Body of pancreas (tissue), 4 donors: Measurements from ENCODE around the gene HSPA12A.
A peak's percentile ranks its signal among the peaks of the same experiment; 100 is the strongest.

Source experiments
- CTCF ChIP-seq, 7 experiments: fragments of 450-650 bp in 4 of 7; fragments of 200-600 bp in 3 of 7; sonication (generic) in 3 of 7; IDR thresholded peaks; one replicate each; pipeline ENCODE4 v1.5.1; 2016 to 2019; ENCODE audit warnings: antibody characterized with exemption in 7 of 7
- POLR2A ChIP-seq, 3 donors: fragments of 450-650 bp; IDR thresholded peaks; one replicate each; pipeline ENCODE4 v1.6.1; 2016; ENCODE audit warnings: antibody characterized with exemption in 3 of 3, mild to moderate bottlenecking in 2 of 3

- TF ChIP-seq CTCF (IDR thresholded peaks at IDR 0.05), result no peak
- TF ChIP-seq POLR2A (IDR thresholded peaks at IDR 0.05), result peak in 1 of 3 donors; percentile 10
These were observed 74.3 kb downstream of the HSPA12A start for GRCh38 chr10:116668018-116668417.
